ENCODE results near the gene GFI1B.

DNA sequence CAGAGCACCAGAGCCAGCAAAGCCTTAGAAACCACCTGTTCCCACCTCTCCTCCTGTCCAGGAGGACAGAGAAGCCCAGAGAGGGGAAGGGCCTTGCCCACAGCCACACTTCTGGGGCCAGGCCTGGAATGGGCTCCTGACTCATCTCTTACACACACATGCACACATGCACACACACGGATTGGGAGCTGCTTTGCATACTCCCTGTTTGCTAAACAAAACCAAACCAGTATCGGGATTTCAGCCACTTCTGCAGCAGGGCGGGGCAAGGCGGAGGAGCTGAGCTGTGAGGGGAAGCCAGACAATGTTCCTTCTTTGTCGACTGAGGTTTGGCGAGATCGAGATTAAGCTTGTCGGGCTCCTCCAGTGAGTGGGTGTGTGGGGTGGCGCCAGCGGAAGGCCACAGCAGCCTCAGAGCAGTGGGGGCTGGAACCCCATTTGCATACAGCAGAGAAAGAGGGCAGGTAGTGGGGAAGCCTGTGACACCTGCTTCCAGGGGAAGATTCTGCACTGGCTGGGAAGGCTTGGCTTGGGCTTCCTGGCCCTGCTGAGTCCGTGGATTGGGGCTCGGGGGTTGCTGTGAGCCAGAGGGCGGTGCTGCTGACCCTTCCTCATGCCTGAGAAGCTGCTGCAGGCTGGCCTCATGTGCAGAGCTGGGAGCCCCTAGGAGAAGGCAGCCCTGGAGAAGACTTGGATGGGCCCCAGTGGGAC lies 16.1 kb downstream of the GFI1B start:
- TF ChIP-seq CTCF (IDR thresholded peaks at IDR 0.05) = no peak
- TF ChIP-seq POLR2A (IDR thresholded peaks at IDR 0.05) = no peak
